ENCODE data around the gene ETF1. TPM values are rescaled to one million over a fixed set of nuclear protein-coding genes. Genes with fewer than 3 reads are reported as not detected.

ETF1 gene
- total RNA-seq, 6 experiments from 2014 or later: 133 to 153 (median 148) TPM

GRCh38 chr5:138464008-138464387, 79.0 kb downstream of the ETF1 start:
- Mint-ChIP-seq H3K36me3 (ENCODE audit: low read depth) (peaks cover 26% of the 10 kb centered on the region), H3K27ac (peak overlapping the region; percentile 97), H3K9me3 (peaks cover 34% of the 10 kb centered on the region), H3K27me3 (ENCODE audit: insufficient read depth) (peaks cover 38% of the 10 kb centered on the region), H3K4me1 (ENCODE audit: low read depth) (peaks cover 42% of the 10 kb centered on the region), H3K4me3 (peak overlapping the region; percentile 89)
- peak; percentile 94 for DNase-seq
- TF ChIP-seq, protein P1, sequence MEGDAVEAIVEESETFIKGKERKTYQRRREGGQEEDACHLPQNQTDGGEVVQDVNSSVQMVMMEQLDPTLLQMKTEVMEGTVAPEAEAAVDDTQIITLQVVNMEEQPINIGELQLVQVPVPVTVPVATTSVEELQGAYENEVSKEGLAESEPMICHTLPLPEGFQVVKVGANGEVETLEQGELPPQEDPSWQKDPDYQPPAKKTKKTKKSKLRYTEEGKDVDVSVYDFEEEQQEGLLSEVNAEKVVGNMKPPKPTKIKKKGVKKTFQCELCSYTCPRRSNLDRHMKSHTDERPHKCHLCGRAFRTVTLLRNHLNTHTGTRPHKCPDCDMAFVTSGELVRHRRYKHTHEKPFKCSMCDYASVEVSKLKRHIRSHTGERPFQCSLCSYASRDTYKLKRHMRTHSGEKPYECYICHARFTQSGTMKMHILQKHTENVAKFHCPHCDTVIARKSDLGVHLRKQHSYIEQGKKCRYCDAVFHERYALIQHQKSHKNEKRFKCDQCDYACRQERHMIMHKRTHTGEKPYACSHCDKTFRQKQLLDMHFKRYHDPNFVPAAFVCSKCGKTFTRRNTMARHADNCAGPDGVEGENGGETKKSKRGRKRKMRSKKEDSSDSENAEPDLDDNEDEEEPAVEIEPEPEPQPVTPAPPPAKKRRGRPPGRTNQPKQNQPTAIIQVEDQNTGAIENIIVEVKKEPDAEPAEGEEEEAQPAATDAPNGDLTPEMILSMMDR (IDR thresholded peaks at IDR 0.05): peak; percentile 97

GRCh38 chr5:138463419-138464007, 79.5 kb downstream of the ETF1 start:
- peak overlapping the region; percentile 97 for H3K27ac Mint-ChIP-seq
- peaks cover 34% of the 10 kb centered on the region for H3K27me3 Mint-ChIP-seq (ENCODE audit: insufficient read depth)
- TF ChIP-seq, protein P1 (IDR thresholded peaks at IDR 0.05): no peak
- peaks cover 22% of the 10 kb centered on the region for H3K36me3 Mint-ChIP-seq (ENCODE audit: low read depth)
- peak overlapping the region; percentile 89 for H3K4me3 Mint-ChIP-seq
- H3K4me1 Mint-ChIP-seq (ENCODE audit: low read depth): peaks cover 38% of the 10 kb centered on the region
- H3K9me3 Mint-ChIP-seq: peaks cover 30% of the 10 kb centered on the region
- no peak for DNase-seq

DNA sequence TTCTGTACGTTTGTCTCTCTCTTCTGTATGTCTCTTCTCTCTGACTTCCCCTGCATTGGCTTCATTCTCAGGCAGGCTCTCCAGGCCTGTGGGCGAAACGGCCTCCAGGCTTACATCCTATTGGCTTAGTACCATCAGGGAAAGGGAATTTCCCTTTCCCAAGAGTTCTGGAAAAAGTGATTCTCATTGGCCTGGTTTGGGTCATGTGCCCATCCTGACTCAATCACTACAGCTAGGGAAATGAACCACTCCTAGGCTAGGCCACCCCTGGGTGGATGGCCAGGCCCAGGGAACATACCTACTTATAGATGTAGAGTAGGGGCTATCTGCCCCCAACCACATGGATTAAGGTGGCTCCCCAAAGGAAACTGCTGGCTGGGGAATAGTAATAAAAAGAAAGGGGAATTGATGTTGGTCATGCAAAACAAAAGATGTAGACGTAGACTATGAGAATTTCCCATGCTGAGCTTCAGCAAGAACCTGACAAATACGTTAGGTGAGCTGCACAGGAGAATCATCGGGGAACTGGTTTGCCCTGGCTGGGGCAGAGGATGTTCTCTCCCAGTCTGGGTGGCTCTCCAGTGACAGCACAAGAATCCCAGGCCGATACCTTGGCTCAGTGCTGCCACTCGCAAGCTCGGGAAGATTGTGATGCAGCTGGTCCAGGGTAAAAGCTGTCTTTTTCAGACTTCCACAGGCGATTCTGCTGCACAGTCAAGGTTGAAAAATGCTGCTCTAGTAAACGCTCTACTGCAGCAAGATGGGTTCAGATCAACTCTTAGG, 81.5 kb downstream of the ETF1 start:
- peaks cover 14% of the 10 kb centered on the region for H3K27me3 Mint-ChIP-seq (ENCODE audit: insufficient read depth)
- H3K4me1 Mint-ChIP-seq (ENCODE audit: low read depth): peaks cover 18% of the 10 kb centered on the region
- peak overlapping the region; percentile 58 for H3K27ac Mint-ChIP-seq
- TF ChIP-seq, protein P1 (IDR thresholded peaks at IDR 0.05): no peak
- peaks cover 2% of the 10 kb centered on the region for H3K36me3 Mint-ChIP-seq (ENCODE audit: low read depth)
- H3K4me3 Mint-ChIP-seq: no peak overlapping the region
- DNase-seq: peak; percentile 71
- peaks cover 10% of the 10 kb centered on the region for H3K9me3 Mint-ChIP-seq

DNA sequence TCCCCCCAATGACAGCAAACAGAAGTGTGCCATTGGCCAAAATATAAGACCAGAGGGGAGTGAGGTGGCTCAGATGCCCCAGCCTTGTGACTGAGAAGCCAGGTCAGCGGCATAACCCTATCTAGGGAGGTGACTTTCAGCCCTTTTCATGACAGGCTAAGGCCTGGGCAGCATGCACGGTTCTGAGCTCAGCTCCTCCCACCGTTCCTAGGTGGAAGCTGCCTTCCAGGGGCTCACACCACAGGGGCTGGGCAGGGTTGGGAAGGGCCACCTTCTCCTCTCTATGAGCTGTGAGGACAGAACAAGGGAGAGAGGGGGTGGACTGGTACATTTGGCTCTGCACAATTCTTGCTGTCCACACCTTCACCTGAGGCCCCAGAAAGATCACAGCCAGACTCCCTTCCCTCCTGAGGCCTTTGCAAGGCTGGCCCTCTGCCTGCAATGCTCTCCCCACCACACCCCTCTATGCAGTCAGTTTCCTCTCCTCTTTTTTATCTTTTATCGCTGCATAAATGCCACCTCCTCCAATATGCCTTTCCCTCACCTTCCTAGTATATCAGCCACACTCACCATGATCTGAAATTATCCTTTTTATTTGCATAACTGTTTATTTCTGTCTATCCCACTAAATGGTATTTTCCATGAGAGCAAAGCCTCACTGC, 82.9 kb downstream of the ETF1 start:
- no peak for DNase-seq
- TF ChIP-seq, protein P1 (IDR thresholded peaks at IDR 0.05): no peak
- no peak overlapping the region for H3K27ac Mint-ChIP-seq
- no peaks in the 10 kb centered on the region for H3K9me3 Mint-ChIP-seq
- H3K4me1 Mint-ChIP-seq (ENCODE audit: low read depth): peaks cover 16% of the 10 kb centered on the region
- H3K27me3 Mint-ChIP-seq (ENCODE audit: insufficient read depth): peaks cover 4% of the 10 kb centered on the region
- H3K4me3 Mint-ChIP-seq: no peak overlapping the region
- H3K36me3 Mint-ChIP-seq (ENCODE audit: low read depth): no peaks in the 10 kb centered on the region

DNA sequence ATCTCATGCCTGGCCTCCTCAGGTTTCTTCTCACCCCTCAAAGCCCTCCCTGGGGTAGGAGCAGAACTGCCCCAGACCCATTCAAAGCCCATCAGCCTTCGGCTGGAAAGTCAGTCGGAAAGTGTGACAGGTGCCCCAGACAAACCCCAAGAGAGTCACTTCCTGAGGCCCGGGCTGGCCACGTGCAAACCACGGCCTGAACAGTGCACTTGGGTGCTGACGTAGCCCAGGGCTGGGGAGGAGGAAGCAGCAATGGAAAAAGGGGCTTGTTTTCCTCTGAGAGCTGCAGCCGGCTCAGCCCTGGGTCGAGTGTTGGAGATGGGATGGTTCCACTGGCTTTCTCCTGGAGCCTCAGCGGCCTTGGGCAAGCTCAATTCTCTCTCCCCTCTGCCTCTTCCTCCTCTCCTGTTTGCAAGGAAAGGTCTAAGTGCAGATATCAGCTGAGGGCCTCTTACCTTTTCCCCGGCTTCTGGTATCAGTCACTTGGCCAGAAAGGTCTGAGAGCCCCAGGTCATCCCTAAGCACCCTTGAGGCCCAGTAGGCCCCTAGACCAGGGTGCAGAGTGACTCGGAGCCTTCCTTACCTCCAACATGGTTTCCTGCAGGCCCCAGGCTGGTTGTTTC, 83.6 kb downstream of the ETF1 start:
- Mint-ChIP-seq H3K27ac (no peak overlapping the region), H3K4me3 (no peak overlapping the region), H3K9me3 (no peaks in the 10 kb centered on the region), H3K4me1 (ENCODE audit: low read depth) (peaks cover 16% of the 10 kb centered on the region), H3K27me3 (ENCODE audit: insufficient read depth) (peaks cover 7% of the 10 kb centered on the region; the same call in 1 of the 2 replicates), H3K36me3 (ENCODE audit: low read depth) (no peaks in the 10 kb centered on the region)
- no peak for DNase-seq
- TF ChIP-seq, protein P1 (IDR thresholded peaks at IDR 0.05): no peak

Measured in HFFc6 (cell line).